ENCODE results near the gene PRPF4.

DNA sequence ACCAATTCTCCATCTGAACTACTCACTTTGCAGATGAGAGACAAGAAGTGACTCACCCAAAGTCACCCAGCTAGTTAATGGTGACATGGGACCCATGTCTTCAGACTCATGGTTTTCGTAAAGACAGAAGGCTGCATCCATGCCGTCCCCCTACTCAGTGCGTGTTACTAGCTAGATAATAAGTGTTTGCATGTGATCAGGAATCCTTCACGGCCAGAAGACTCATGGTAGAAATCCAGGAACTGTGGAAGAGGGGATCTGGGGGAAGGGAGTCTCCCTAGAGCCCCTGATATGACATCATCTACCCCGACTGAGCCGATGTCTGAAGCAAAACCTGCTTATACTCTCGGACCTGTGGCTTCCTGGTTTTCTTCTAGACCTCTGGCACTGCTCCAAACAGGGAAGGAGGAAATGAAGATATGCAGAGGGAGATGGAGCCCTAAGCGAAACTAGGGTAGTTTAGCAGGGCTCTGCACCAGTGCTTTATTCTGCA is 24.4 kb downstream of the PRPF4 start:
- TF ChIP-seq RCOR1 (IDR thresholded peaks at IDR 0.05; ENCODE audit: low read depth, low read length) = no peak
- TF ChIP-seq EP300 (IDR thresholded peaks at IDR 0.05) = no peak
- no peak for TF ChIP-seq TFCP2L1 (CRISPR knock-in tag; IDR thresholded peaks at IDR 0.05)
- TF ChIP-seq CTCF (IDR thresholded peaks at IDR 0.05) = no peak
- no peak for TF ChIP-seq MYC (IDR thresholded peaks at IDR 0.05; ENCODE audit: borderline replicate concordance, low read length)
